Stomach (tissue), 9 donors: ENCODE measurements around the gene SERPINB11. TPM values are rescaled to one million over a fixed set of nuclear protein-coding genes. Genes with fewer than 3 reads are reported as not detected.

ENCODE experiments used
- DNase-seq, 2 donors: peaks; one replicate each; pipeline versions ENCODE4 v3.0.0 to v3.0.0-alpha.2; 2013 to 2019
- H3K27ac ChIP-seq, 5 donors: fragments of 200-600 bp in 4 of 5; sonication (generic) in 4 of 5; one replicate each; pipeline ENCODE4 v1.5.1; 2013 to 2019; ENCODE audit warnings: mild to moderate bottlenecking in 1 of 5, moderate library complexity in 1 of 5
- H3K27me3 ChIP-seq, 3 donors: fragments of 200-600 bp; sonication (generic); one replicate each; pipeline ENCODE4 v1.5.1; 2017 to 2019; ENCODE audit warnings: mixed run types in 1 of 3
- H3K36me3 ChIP-seq, 4 donors: fragments of 200-600 bp; sonication (generic); 1 replicate in 3 of 4; 2 replicates in 1 of 4; pipeline ENCODE4 v1.5.1; 2016 to 2019
- H3K4me1 ChIP-seq, 4 donors: fragments of 200-600 bp; sonication (generic); one replicate each; pipeline ENCODE4 v1.5.1; 2016 to 2019
- H3K4me3 ChIP-seq, 4 donors: fragments of 200-600 bp; sonication (generic) in 3 of 4; one replicate each; pipeline ENCODE4 v1.5.1; 2016 to 2019; ENCODE audit warnings: mild to moderate bottlenecking in 1 of 4
- H3K9me3 ChIP-seq, 4 donors: fragments of 200-600 bp; sonication (generic); one replicate each; pipeline ENCODE4 v1.5.1; 2016 to 2019
- EP300 ChIP-seq: sonication (generic); formaldehyde crosslinking; IDR thresholded peaks from one replicate; pipeline ENCODE4 v1.6.1; 2017; ENCODE audit warnings: antibody characterized with exemption
- POLR2A ChIP-seq, 4 donors: fragments of 450-650 bp; IDR thresholded peaks; one replicate each; pipeline ENCODE4 v1.6.1; 2016; ENCODE audit warnings: antibody characterized with exemption in 4 of 4, control low read depth in 2 of 4, mild to moderate bottlenecking in 1 of 4, moderate library complexity in 1 of 4
- POLR2AphosphoS5 ChIP-seq, 3 donors: sonication (generic); formaldehyde crosslinking; IDR thresholded peaks; one replicate each; pipeline ENCODE4 v1.6.1; 2016; ENCODE audit warnings: antibody characterized with exemption in 3 of 3
- WGBS, 5 donors: extraction: QIAGEN DNeasy Blood & Tissue Kit in 3 of 5; methylation state at CpG; one replicate each; pipeline versions ENCODE4 v1.1.5 to v1.1.7; 2013 to 2018; 5-methylcytosine and 5-hydroxymethylcytosine counted together
- intact Hi-C: fragments of 100-400 bp; cut with DNase I; formaldehyde crosslinking; loops from one replicate; pipeline ENCODE4 v1.15.1; 2023; ENCODE audit warnings: low total_unique reads
- polyA plus RNA-seq, 3 donors: library from polyadenylated mRNA; stranded (reverse); fragments of 200-250 nt; gene quantifications; one replicate each; pipeline ENCODE4 v1.2.3, GENCODE V29; 2013
- total RNA-seq, 5 donors: library from RNA; depleted of rRNA; stranded (reverse); fragments of >200 nt; gene quantifications; one replicate each; pipeline versions ENCODE4 v1.1.0 to v1.2.3, GENCODE V29; 2014 to 2016
- TF ChIP-seq, protein P1 (sequence below), 7 experiments: fragments of 450-650 bp in 4 of 7; fragments of 200-600 bp in 3 of 7; sonication (generic) in 3 of 7; IDR thresholded peaks; one replicate each; pipeline ENCODE4 v1.5.1; 2016 to 2019; ENCODE audit warnings: antibody characterized with exemption in 7 of 7, control low read depth in 2 of 7, mild to moderate bottlenecking in 1 of 7
- donor health status: healthy with polysubstance abuse.
- donor health status: Bipolar disorder and iron deficiency.
- donor health status: healthy.

Gene SERPINB11
- total and polyA plus RNA-seq, 8 donors: 0.37 to 7.1 (median 2.7) TPM; not detected in 5

DNA sequence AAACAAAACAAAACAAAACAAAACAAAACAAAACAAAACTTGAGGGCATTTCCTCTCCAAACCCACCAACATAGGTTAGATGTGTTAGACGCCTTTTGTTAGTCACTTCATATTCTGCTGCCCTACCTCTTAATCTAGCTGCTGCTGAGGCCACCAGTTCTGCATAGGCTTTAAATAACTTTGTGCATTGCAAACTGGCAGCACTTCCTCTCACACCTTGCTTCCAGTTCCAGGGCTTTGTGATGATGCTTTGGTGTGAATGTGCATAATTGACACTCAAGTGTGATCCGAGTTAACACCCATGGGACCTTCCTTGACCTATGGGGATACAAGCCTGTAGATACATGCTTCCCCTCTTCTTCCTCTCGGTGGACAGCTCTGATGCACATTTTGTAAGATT is 2.3 kb upstream of the SERPINB11 start:
- intact Hi-C loops: no loop called here
- DNase-seq: no peak
- TF ChIP-seq POLR2A (IDR thresholded peaks at IDR 0.05): no peak
- TF ChIP-seq EP300: no peak
- TF ChIP-seq, protein P1, sequence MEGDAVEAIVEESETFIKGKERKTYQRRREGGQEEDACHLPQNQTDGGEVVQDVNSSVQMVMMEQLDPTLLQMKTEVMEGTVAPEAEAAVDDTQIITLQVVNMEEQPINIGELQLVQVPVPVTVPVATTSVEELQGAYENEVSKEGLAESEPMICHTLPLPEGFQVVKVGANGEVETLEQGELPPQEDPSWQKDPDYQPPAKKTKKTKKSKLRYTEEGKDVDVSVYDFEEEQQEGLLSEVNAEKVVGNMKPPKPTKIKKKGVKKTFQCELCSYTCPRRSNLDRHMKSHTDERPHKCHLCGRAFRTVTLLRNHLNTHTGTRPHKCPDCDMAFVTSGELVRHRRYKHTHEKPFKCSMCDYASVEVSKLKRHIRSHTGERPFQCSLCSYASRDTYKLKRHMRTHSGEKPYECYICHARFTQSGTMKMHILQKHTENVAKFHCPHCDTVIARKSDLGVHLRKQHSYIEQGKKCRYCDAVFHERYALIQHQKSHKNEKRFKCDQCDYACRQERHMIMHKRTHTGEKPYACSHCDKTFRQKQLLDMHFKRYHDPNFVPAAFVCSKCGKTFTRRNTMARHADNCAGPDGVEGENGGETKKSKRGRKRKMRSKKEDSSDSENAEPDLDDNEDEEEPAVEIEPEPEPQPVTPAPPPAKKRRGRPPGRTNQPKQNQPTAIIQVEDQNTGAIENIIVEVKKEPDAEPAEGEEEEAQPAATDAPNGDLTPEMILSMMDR (IDR thresholded peaks at IDR 0.05): no peak
- TF ChIP-seq POLR2AphosphoS5 (IDR thresholded peaks at IDR 0.05): no peak
- Histone ChIP-seq H3K9me3 (no peaks in the 10 kb centered on the region), H3K27ac (no peak overlapping the region), H3K4me3 (no peak overlapping the region), H3K36me3 (no peaks in the 10 kb centered on the region), H3K27me3 (no peaks in the 10 kb centered on the region), H3K4me1 (no peaks in the 10 kb centered on the region)
- WGBS, 5 donors: 61 to 82% (median 73%) methylated on average over 3 of the region's 3 CpGs

DNA sequence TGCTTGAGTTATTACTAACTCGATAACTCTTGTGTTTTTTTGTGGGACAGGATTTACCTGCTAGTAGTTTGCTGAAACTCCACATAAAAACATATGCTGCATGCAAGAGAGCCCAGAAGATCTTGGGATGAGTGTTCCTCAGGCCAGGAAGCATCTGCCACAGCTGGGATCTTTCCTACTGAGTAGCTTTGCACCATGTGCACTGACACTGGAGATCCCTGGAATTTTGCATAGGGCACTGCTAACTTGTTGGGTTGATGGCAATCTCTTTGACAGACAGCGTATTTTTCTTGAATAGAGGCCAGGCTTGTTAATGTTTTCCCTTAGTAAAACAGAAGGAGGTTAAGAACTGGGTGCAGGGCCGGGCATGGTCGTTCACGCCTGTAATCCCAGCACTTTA is 808 bp upstream of the SERPINB11 start:
- Histone ChIP-seq H3K36me3 (no peaks in the 10 kb centered on the region), H3K27ac (no peak overlapping the region), H3K4me1 (no peaks in the 10 kb centered on the region), H3K27me3 (no peaks in the 10 kb centered on the region), H3K9me3 (no peaks in the 10 kb centered on the region), H3K4me3 (no peak overlapping the region)
- WGBS, 5 donors: 41 to 66% (median 52%) methylated on average over 5 of the region's 5 CpGs
- intact Hi-C loops: no loop called here
- TF ChIP-seq, protein P1 (IDR thresholded peaks at IDR 0.05): no peak
- no peak for TF ChIP-seq POLR2AphosphoS5 (IDR thresholded peaks at IDR 0.05)
- no peak for TF ChIP-seq EP300
- TF ChIP-seq POLR2A (IDR thresholded peaks at IDR 0.05): no peak
- no peak for DNase-seq

DNA sequence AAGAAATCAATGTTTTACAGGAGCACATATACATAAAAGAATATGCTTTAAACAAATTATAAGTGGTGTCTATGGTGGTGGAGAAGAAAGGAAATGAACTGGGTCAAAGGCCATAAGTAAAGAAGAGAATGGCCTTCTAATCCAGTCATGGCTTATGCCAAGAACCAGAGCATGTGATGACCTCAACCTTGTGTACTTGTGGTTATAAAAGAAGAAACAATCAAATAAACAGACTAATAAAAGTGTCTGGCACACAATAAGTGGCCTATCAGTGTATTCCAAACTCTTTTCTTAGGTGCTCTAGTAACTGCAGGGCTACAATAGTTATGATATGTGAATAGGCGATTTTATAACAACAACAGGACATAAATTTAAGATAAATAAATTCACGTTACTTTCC is 2.6 kb downstream of the SERPINB11 start:
- no peak for DNase-seq
- no peaks in the 10 kb centered on the region for H3K9me3 ChIP-seq
- TF ChIP-seq, protein P1 (IDR thresholded peaks at IDR 0.05): no peak
- TF ChIP-seq POLR2AphosphoS5 (IDR thresholded peaks at IDR 0.05): no peak
- no peak for TF ChIP-seq EP300
- no peak for TF ChIP-seq POLR2A (IDR thresholded peaks at IDR 0.05)

DNA sequence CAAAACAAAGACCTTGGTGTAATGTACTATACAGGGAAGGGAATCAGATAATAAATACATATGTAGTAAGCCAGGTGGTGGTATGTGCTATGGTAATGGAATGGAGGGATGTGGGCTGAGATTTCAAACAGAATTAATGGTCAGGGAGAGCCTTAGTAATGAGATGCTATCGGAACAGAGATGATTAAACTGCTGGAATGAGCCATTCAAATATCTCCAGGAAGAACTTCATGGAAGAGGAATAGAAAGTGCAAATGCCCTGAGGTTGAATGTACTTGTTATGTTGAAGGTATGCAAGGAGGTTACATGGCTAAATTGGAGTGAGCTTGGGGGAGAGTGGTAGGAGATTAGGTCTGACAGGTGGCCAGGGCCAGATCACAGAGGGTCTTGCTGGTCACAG is 5.1 kb downstream of the SERPINB11 start:
- H3K9me3 ChIP-seq: peaks cover 0 to 4% (median 0%) of the 10 kb centered on the region in 4 donors
- no peak for DNase-seq
- intact Hi-C loops: no loop called here
- TF ChIP-seq, protein P1 (IDR thresholded peaks at IDR 0.05): no peak
- TF ChIP-seq EP300 (no peak), POLR2A (IDR thresholded peaks at IDR 0.05) (no peak), POLR2AphosphoS5 (IDR thresholded peaks at IDR 0.05) (no peak)
- H3K36me3 ChIP-seq: no peaks in the 10 kb centered on the region
- no peaks in the 10 kb centered on the region for H3K27me3 ChIP-seq
- no peak overlapping the region for H3K27ac ChIP-seq
- H3K4me3 ChIP-seq: no peak overlapping the region
- 81 to 94% (median 89%) methylated on average over 1 of the region's 1 CpG for WGBS, 5 donors
- H3K4me1 ChIP-seq: no peaks in the 10 kb centered on the region

More for the DNA sequence above, 2.6 kb downstream of the SERPINB11 start:
- H3K4me1 ChIP-seq: no peaks in the 10 kb centered on the region
- 69 to 82% (median 79%) methylated on average over 2 of the region's 2 CpGs for WGBS, 5 donors
- no peaks in the 10 kb centered on the region for H3K36me3 ChIP-seq
- H3K27ac ChIP-seq: no peak overlapping the region
- no peaks in the 10 kb centered on the region for H3K27me3 ChIP-seq
- intact Hi-C loops: no loop called here
- H3K4me3 ChIP-seq: no peak overlapping the region
